Activated CD8-positive, alpha-beta T cell treated with anti-CD3 and anti-CD28 coated beads, Interleukin-2, amount 10 ng/mL, durations not matched to agents 7 days and 5 days (primary cell): ENCODE results near the gene HGS. TPM values are rescaled to one million over a fixed set of nuclear protein-coding genes. Genes with fewer than 3 reads are reported as not detected.

ENCODE experiments used
- ATAC-seq: fragments of 150-1000 bp; cut with Tn5 transposase; one replicate; pipeline ENCODE4 v1.10.0; 2021; ENCODE audit warnings: moderate library complexity
- CTCF ChIA-PET: fragments of 350-600 bp; sonication (Branson Sonifier 250); formaldehyde crosslinking; loops from one replicate; lab custom pipeline; 2021; ENCODE audit warnings: antibody characterized with exemption; lab: Charles Lee
- POLR2A ChIA-PET: fragments of 350-600 bp; sonication (Branson Sonifier 250); formaldehyde crosslinking; loops from one replicate; lab custom pipeline; 2021; ENCODE audit warnings: antibody characterized with exemption; lab: Charles Lee
- DNase-seq: peaks from one replicate; pipeline ENCODE4 v3.0.0-alpha.2; 2020
- H3K27ac Mint-ChIP-seq: one replicate; pipeline ENCODE4 v1.8.0; 2021; ENCODE audit warnings: mild to moderate bottlenecking, mixed read lengths
- H3K27me3 Mint-ChIP-seq: one replicate; pipeline ENCODE4 v1.8.0; 2021; ENCODE audit warnings: low read depth, mixed read lengths
- H3K36me3 Mint-ChIP-seq: one replicate; pipeline ENCODE4 v1.8.0; 2021; ENCODE audit warnings: low read depth, mixed read lengths
- H3K4me1 Mint-ChIP-seq: one replicate; pipeline ENCODE4 v1.8.0; 2021; ENCODE audit warnings: low read depth, mixed read lengths
- H3K4me3 Mint-ChIP-seq: one replicate; pipeline ENCODE4 v1.8.0; 2021; ENCODE audit warnings: mild to moderate bottlenecking, mixed read lengths
- H3K9me3 Mint-ChIP-seq: one replicate; pipeline ENCODE4 v1.8.0; 2022; ENCODE audit warnings: mixed read lengths; ENCODE audit not compliant: insufficient read depth
- total RNA-seq, 2 experiments: library from RNA; stranded (reverse); gene quantifications; one replicate each; pipeline ENCODE4 v1.2.3, GENCODE V29; 2021

HGS gene
- total RNA-seq, 2 experiments from 2014 or later: 107 to 128 TPM

GRCh38 chr17:81687770-81688541 is 4.1 kb downstream of the HGS start:
- H3K36me3 Mint-ChIP-seq: peaks cover 62% of the 10 kb centered on the region
- POLR2A ChIA-PET: interaction anchor here (1.0 to 1.5 kb wide), 2 partner anchors 9 to 15 kb away, joined by 3 to 9 read pairs; partner anchors contain the start of gene MRPL12
- no peaks in the 10 kb centered on the region for H3K9me3 Mint-ChIP-seq
- H3K4me1 Mint-ChIP-seq: peaks cover 24% of the 10 kb centered on the region
- no peak overlapping the region for H3K4me3 Mint-ChIP-seq
- no peak for DNase-seq
- H3K27ac Mint-ChIP-seq: no peak overlapping the region
- CTCF ChIA-PET: no interaction called here
- no peak for ATAC-seq
- H3K27me3 Mint-ChIP-seq: no peaks in the 10 kb centered on the region

DNA sequence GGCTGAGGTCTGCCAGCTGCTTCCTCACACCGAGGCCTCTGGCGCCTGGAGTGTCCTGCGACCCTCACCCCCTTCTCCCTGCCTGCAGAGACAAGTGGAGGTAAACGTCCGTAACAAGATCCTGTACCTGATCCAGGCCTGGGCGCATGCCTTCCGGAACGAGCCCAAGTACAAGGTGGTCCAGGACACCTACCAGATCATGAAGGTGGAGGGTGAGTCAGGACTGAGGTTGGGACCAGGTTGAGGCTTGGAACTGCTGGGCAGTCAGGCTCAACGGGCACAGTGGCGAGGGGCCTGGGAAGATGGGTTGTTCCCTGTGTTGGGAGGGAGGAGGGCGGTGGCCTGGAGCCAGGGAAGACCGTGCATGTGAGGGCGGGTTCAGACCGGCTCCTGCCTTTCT is 4.8 kb downstream of the HGS start:
- Mint-ChIP-seq H3K36me3 (peaks cover 61% of the 10 kb centered on the region), H3K27ac (no peak overlapping the region), H3K4me1 (peaks cover 24% of the 10 kb centered on the region), H3K9me3 (no peaks in the 10 kb centered on the region), H3K27me3 (no peaks in the 10 kb centered on the region), H3K4me3 (no peak overlapping the region)
- CTCF ChIA-PET: no interaction called here
- no peak for DNase-seq
- no peak for ATAC-seq
- POLR2A ChIA-PET: interaction anchor here (1.5 kb wide), 1 partner anchor 14 kb away, joined by 9 read pairs; the partner anchor contains the start of gene MRPL12

- Mint-ChIP-seq H3K27ac (peak overlapping the region; percentile 30), H3K9me3 (no peaks in the 10 kb centered on the region), H3K4me1 (peaks cover 16% of the 10 kb centered on the region), H3K4me3 (no peak overlapping the region), H3K27me3 (no peaks in the 10 kb centered on the region), H3K36me3 (peaks cover 55% of the 10 kb centered on the region)
- ATAC-seq (no peak), DNase-seq (no peak)
- CTCF ChIA-PET: interaction anchor here (1.0 kb wide), 1 partner anchor 12 kb away, joined by 3 read pairs; no protein-coding TSS in a partner anchor
- POLR2A ChIA-PET: interaction anchor here (1.1 kb wide), 1 partner anchor 13 kb away, joined by 5 read pairs; the partner anchor contains the start of gene MRPL12
Observed at GRCh38 chr17:81690066-81690465, 6.3 kb downstream of the HGS start.

DNA sequence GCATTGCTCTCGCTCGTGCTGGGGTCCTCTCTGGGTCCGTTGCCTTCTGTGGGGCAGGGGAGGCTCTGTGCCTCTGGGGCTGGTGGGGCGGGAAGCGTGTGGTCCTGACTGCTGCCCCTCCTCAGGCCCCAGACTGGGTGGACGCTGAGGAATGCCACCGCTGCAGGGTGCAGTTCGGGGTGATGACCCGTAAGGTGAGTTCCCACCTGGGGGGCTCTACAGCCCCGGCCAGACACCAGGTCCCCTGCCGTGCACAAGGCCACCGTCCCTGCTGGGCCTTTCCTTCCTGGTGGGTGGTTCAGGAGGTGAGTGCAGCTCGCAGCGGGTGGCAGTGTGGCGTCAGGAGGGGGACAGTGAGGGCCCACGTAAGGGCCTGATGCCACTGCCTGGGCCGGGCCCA is 6.7 kb downstream of the HGS start:
- POLR2A ChIA-PET: interaction anchor here (1.1 kb wide), 1 partner anchor 12 kb away, joined by 5 read pairs; the partner anchor contains the start of gene MRPL12
- Mint-ChIP-seq H3K27ac (no peak overlapping the region), H3K4me3 (no peak overlapping the region), H3K9me3 (no peaks in the 10 kb centered on the region), H3K36me3 (peaks cover 54% of the 10 kb centered on the region), H3K27me3 (no peaks in the 10 kb centered on the region), H3K4me1 (peaks cover 12% of the 10 kb centered on the region)
- ATAC-seq (no peak), DNase-seq (no peak)
- CTCF ChIA-PET: interaction anchor here (1.0 kb wide), 1 partner anchor 12 kb away, joined by 3 read pairs; no protein-coding TSS in a partner anchor

DNA sequence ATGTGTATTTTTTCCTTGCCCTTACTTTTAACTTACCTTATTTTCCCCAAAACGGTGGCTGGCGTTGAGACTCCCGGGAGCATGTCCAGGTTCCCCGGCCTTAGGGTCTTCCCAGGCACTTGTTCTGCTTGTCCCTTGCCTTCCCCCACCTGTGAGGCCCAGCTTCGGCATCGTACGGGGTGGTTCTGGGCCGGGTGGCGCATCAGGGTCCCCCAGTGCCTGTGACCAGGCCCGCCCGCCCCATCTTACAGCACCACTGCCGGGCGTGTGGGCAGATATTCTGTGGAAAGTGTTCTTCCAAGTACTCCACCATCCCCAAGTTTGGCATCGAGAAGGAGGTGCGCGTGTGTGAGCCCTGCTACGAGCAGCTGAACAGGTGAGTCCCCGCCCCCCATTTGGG is 7.4 kb downstream of the HGS start:
- Mint-ChIP-seq H3K9me3 (no peaks in the 10 kb centered on the region), H3K27ac (no peak overlapping the region), H3K36me3 (peaks cover 49% of the 10 kb centered on the region), H3K27me3 (no peaks in the 10 kb centered on the region), H3K4me3 (no peak overlapping the region), H3K4me1 (peaks cover 5% of the 10 kb centered on the region)
- ChIA-PET CTCF (no interaction called here), POLR2A (interaction anchor here (0.6 to 1.1 kb wide), 2 partner anchors 9 to 12 kb away, joined by 3 to 5 read pairs; partner anchors contain the start of gene MRPL12)
- no peak for DNase-seq
- no peak for ATAC-seq

- ChIA-PET POLR2A (interaction anchor here (0.6 kb wide), 1 partner anchor 9 kb away, joined by 3 read pairs; no protein-coding TSS in a partner anchor), CTCF (no interaction called here)
- H3K4me1 Mint-ChIP-seq: peaks cover 3% of the 10 kb centered on the region
- DNase-seq: no peak
- ATAC-seq: no peak
- H3K4me3 Mint-ChIP-seq: no peak overlapping the region
- H3K27me3 Mint-ChIP-seq: no peaks in the 10 kb centered on the region
- H3K27ac Mint-ChIP-seq: no peak overlapping the region
- H3K9me3 Mint-ChIP-seq: no peaks in the 10 kb centered on the region
- H3K36me3 Mint-ChIP-seq: peaks cover 47% of the 10 kb centered on the region
Observed at GRCh38 chr17:81691608-81692007, 7.8 kb downstream of the HGS start.

- POLR2A ChIA-PET: interaction anchor here (0.9 to 1.1 kb wide), 2 partner anchors 10 kb away, joined by 4 read pairs; partner anchors contain the start of genes ARL16 and HGS
- CTCF ChIA-PET: interaction anchor here (1.0 kb wide), 1 partner anchor 10 kb away, joined by 3 read pairs; the partner anchor contains the start of genes ARL16 and HGS
- Mint-ChIP-seq H3K4me3 (no peak overlapping the region), H3K27me3 (no peaks in the 10 kb centered on the region), H3K9me3 (no peaks in the 10 kb centered on the region), H3K4me1 (peaks cover 5% of the 10 kb centered on the region), H3K36me3 (peaks cover 51% of the 10 kb centered on the region), H3K27ac (no peak overlapping the region)
- ATAC-seq (no peak), DNase-seq (no peak)
Observed at GRCh38 chr17:81693509-81694210, 9.8 kb downstream of the HGS start.

DNA sequence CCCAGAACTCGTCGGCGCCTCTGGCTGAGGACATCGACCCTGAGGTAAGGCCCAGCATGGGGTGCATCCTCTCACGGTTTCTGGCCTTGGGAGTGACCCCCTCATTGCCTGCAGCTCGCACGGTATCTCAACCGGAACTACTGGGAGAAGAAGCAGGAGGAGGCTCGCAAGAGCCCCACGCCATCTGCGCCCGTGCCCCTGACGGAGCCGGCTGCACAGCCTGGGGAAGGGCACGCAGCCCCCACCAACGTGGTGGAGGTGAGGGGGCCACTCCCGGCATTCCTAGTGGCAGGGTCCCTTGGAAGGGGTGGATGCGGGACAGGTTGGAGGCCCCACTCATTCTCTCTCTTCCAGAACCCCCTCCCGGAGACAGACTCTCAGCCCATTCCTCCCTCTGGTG is 11.0 kb downstream of the HGS start:
- no peaks in the 10 kb centered on the region for H3K9me3 Mint-ChIP-seq
- peaks cover 3% of the 10 kb centered on the region for H3K4me1 Mint-ChIP-seq
- no peak overlapping the region for H3K4me3 Mint-ChIP-seq
- no peaks in the 10 kb centered on the region for H3K27me3 Mint-ChIP-seq
- ChIA-PET CTCF (interaction anchor here (0.6 kb wide), 1 partner anchor 10 kb away, joined by 3 read pairs; no protein-coding TSS in a partner anchor), POLR2A (no interaction called here)
- no peak for DNase-seq
- H3K27ac Mint-ChIP-seq: no peak overlapping the region
- peaks cover 46% of the 10 kb centered on the region for H3K36me3 Mint-ChIP-seq
- no peak for ATAC-seq

- H3K27ac Mint-ChIP-seq: no peak overlapping the region
- ChIA-PET CTCF (interaction anchor here (0.6 kb wide), 1 partner anchor 10 kb away, joined by 3 read pairs; no protein-coding TSS in a partner anchor), POLR2A (no interaction called here)
- no peak for ATAC-seq
- no peaks in the 10 kb centered on the region for H3K27me3 Mint-ChIP-seq
- no peak for DNase-seq
- H3K9me3 Mint-ChIP-seq: no peaks in the 10 kb centered on the region
- no peak overlapping the region for H3K4me3 Mint-ChIP-seq
- peaks cover 2% of the 10 kb centered on the region for H3K4me1 Mint-ChIP-seq
- peaks cover 42% of the 10 kb centered on the region for H3K36me3 Mint-ChIP-seq
Observed at GRCh38 chr17:81695211-81695610, 11.4 kb downstream of the HGS start.

DNA sequence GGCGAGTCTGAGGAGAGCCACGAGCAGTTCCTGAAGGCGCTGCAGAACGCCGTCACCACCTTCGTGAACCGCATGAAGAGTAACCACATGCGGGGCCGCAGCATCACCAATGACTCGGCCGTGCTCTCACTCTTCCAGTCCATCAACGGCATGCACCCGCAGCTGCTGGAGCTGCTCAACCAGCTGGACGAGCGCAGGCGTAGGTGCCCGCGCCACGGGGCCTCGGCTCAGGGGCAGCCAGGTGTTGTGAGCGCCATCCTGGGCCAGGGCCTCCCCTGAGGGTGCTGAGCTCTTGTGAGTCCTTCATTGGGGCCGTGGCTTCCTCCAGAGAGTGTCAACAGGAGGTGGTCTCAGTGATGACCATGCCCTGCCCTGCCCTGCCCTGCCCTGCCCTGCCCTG is 12.0 kb downstream of the HGS start:
- no peaks in the 10 kb centered on the region for H3K27me3 Mint-ChIP-seq
- H3K27ac Mint-ChIP-seq: no peak overlapping the region
- DNase-seq: no peak
- peaks cover 43% of the 10 kb centered on the region for H3K36me3 Mint-ChIP-seq
- H3K4me3 Mint-ChIP-seq: no peak overlapping the region
- ChIA-PET CTCF (no interaction called here), POLR2A (no interaction called here)
- H3K4me1 Mint-ChIP-seq: peaks cover 5% of the 10 kb centered on the region
- no peaks in the 10 kb centered on the region for H3K9me3 Mint-ChIP-seq
- no peak for ATAC-seq

DNA sequence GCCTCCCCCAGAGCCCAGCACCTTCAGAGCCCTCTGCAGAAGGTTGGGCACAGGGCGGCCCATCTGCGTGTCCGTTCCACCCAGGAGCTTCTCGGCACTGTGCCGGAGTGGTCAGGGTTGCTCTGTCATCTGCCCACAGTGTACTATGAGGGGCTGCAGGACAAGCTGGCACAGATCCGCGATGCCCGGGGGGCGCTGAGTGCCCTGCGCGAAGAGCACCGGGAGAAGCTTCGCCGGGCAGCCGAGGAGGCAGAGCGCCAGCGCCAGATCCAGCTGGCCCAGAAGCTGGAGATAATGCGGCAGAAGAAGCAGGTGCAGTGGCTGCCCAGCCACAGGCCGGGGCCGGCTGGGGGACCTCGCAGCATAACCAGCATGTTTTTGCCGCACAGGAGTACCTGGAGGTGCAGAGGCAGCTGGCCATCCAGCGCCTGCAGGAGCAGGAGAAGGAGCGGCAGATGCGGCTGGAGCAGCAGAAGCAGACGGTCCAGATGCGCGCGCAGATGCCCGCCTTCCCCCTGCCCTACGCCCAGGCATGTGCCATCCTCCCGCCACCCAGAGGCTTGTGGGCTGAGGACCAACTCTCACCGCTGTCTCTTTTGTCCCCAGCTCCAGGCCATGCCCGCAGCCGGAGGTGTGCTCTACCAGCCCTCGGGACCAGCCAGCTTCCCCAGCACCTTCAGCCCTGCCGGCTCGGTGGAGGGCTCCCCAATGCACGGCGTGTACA is 12.6 kb downstream of the HGS start:
- no peaks in the 10 kb centered on the region for H3K27me3 Mint-ChIP-seq
- H3K9me3 Mint-ChIP-seq: no peaks in the 10 kb centered on the region
- ATAC-seq: no peak
- POLR2A ChIA-PET: no interaction called here
- peaks cover 42% of the 10 kb centered on the region for H3K36me3 Mint-ChIP-seq
- no peak for DNase-seq
- H3K27ac Mint-ChIP-seq: no peak overlapping the region
- no peak overlapping the region for H3K4me3 Mint-ChIP-seq
- H3K4me1 Mint-ChIP-seq: peaks cover 11% of the 10 kb centered on the region
- CTCF ChIA-PET: no interaction called here
